Stimulated activated CD4-positive, alpha-beta T cell treated with anti-CD3 and anti-CD28 coated beads, Interleukin-1b, Interleukin-23, amount 100 ng/mL, for 1 hour (primary cell): ENCODE data around the gene GRIN2A.

Source experiments
- DNase-seq, 2 donors: peaks; one replicate each; pipeline ENCODE4 v3.0.0-alpha.2; 2020; ENCODE audit warnings: low read depth in 2 of 2

The GRIN2A gene

DNA sequence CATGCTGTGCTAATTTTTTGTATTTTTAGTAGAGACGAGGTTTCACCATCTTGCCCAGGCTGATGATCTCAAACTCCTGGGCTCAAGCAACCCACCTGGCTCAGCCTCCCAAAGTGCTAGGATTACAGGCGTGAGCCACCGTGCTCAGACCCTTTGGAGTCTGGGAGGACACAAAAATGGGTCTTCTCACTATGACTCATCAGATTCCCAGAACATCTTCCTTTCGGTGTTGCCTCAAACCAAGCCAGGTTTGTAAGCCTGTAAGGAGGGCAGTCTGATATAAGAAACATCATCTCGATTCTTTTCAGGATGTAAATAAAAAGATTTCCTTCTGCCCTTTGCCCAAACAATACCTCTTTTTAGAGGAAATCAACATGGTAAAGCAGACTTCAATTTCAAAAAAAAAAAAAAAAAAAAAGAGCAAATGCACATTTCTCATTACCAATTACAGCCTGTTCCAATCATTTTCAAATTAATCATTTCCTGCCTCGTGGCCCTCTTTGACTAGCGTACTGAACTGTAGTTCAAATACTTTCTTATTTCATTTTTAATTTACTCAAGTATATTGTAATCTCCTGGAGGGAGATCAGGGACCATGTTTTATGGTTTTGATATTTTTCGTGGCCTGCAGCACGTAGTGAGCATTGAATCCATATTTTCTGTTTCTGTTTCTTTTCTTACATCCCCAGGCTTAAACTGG, 409.6 kb downstream of the GRIN2A start:
- no peak for DNase-seq

DNA sequence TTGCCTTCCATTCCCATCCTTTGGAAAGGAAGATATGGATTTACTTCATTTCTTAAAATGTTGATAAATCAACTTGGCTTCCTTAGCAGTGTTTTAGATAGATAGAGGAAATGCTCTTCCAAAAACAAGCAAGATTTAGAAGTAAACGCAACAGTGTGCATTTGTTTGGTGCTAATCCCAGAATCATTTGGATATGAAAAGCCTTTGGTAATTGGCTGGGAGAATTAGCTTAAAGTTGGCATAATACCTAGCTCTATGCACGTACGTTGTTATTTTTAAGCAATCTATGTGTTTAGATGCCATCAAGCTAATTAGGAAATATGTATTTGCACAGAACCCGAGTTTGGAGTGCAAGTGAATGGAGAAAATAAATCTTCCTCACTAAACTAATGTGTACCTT, 415.3 kb downstream of the GRIN2A start:
- DNase-seq = no peak

DNA sequence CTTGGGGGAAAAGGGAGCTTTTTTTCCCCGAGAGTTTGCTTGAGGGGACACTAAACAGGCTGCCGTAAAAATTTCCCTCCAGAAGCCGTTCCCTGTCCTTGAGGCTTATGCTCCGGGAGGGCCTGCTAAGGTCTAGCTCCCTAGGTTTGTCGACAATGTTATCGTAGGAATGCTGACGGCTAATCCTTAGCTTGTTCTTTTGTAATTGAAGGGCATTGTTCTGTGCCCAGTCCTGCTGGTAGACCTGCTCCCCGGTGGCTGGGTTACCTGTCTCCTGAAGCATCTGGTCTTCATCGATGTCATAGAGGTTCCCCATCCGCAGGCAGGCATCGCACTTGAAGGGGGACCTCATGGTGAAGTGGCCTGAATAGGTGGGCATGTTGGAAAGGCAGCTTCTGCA, 418.7 kb downstream of the GRIN2A start:
- no peak for DNase-seq

DNA sequence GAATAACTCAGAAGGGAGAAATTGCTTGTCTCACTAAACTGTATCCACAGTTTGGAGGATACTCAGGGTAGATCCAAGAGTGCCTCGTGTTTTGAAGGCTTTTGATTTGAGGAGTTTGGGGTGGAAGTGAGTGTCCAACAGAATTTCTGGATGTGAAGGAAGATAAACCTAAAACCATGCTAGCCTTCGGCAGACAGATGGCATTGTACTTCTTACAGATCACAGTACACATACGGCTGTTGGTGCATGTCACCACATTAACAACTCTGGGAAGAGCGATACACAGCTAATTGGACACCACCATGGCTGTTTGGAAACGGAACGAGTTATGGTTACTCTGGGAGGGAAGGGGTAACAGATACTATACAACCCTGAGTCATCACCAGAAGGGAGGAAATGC, 420.4 kb downstream of the GRIN2A start:
- DNase-seq = no peak

DNA sequence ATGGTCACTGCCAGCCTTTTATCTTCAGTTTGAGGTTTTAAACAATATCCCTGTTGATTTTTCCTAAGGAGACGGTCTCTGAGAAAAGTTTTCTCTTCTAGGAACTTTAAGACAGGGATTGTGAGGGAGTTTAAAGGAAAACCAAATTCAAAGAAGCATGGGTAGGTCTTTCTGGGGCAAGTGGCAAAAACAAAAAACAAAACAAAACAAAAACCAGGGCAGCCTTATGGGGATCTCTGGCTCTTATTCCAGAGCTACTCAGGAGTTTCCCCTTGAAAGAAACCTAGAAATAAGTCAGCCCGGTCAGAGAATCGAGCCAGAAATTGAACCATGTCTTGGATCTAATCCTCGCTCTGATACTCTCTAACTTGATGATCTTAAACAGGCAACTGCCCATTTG, 424.5 kb downstream of the GRIN2A start:
- no peak for DNase-seq

DNA sequence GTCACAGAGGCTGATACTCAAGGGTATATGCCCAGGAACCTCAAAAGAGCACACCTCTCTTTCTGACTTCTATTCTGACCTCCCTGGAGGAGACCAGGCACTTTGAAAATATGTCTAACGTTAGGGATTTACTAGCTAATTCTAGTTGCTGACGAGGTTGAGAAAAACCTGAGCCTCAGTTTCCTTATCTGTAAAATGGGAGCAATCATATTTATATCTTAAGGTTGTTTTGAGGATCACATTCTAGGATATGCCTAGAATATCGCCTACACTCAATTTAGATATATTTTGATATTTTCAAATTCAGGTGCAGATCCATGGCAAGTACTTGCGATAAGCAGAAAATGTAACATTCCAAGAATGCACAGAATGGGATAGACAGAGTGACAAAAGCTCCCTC, 425.8 kb downstream of the GRIN2A start:
- DNase-seq = no peak

DNA sequence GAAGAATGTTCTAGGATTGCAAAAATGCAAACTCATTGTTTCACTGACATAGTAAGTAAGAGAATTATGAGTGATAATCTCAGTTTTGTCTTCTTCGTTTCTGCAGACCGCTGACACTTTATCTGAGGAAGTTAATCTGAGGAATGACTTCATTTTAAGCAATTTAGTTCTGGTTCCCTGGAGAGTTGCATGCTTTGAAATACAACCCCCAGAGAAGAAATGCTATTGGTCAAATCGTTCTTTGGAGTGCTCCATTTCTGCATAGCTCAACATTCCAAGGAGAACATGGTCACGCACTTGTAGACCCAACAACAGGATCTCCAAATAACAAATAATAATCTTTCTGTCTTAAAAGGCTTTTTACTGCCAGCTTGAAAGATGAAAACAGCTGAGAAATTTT, 427.1 kb downstream of the GRIN2A start:
- DNase-seq = no peak

DNA sequence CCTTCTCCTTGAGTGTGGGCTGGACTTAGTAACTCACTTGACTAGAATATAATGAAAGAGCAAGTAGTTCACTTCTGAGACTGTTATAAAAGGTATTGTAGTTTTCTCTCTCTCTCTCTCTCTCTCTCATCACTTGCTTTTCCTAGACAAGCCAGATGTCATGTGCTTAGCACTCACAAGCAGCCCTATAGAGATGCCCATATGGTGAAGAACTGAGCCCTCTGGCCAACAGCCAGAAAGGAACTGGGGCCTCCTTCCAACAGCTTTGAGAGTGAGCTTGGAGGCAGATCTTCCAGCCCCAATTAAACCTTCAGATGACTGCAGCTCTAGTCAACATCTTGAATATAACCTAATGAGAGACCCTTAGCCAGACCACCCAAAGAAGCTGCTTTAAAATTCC, 440.5 kb downstream of the GRIN2A start:
- DNase-seq = no peak

DNA sequence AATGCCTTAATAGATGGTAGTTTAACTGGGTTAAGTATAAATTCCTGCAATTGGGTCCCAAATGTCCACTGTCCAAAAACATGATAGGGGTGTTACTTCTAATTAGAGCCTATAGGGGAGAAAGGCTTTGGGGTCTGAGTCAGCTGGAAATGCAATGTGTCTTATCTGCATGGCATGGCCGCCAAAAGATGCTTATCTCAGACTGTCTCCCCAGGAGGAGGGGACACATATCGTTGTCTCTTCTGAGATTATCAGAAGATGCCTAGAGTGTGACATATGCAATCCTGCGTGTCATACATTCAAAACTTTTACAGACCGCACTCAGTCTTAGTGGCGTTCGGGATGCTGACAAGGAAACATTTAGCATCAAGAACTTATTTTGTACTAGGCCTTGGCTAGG, 442.9 kb downstream of the GRIN2A start:
- no peak for DNase-seq

DNA sequence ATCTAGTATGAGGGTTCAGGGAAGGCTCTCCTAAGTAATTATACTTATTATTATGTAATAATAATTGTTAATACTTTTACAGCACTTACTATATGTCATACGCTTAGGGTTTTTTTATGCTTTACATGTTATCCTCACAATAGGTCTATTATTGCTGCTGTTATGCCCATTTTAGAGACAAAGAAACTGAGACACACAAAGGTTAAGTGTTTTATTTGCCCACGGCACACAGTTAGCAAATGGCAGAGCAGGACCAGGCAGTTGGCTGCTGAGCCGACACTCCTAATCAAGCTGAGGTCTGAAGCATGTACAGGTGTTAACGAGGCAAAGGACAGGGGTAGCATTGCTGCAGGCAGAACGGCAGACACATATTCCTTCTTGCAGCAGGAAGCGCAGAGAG, 443.5 kb downstream of the GRIN2A start:
- no peak for DNase-seq

DNA sequence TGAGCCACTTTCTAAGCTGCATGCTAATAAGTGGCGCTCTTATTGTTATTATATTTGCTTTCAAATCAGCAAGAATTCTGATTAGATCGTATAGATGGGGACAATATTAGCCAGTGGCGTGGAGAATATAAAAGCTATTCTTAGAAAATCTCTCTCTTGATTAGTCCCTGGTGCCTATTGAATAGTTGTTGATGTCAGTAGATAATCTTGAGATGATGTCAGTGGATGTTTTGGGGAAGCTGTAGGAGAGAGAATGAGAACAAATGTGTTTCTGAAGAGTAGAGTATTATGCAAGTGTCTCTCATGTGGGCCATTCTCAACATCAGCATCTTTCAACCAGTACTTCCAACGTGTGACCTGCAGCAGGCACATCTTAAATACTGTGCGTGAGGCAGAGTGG, 445.7 kb downstream of the GRIN2A start:
- no peak for DNase-seq

DNA sequence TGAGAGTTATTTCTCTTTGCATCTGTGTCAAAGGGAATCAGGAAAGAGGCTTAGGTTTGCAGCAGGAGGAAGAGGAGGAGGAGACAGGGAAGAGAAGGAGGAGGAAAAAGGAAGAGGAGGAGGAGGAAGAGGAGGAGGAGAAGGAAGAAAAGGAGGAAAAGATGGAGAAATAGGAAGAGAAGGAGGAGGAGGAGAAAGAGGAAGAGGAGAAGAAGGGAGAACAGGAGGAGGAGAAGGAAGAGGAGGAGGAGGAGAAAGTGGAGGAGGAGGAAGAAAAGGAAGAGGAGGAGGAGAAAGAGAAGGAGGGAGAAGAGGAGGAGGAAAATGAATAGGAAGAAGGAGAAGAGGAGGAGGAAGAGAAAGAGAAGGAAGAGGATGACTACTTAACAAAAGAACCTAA, 459.1 kb downstream of the GRIN2A start:
- DNase-seq = no peak

DNA sequence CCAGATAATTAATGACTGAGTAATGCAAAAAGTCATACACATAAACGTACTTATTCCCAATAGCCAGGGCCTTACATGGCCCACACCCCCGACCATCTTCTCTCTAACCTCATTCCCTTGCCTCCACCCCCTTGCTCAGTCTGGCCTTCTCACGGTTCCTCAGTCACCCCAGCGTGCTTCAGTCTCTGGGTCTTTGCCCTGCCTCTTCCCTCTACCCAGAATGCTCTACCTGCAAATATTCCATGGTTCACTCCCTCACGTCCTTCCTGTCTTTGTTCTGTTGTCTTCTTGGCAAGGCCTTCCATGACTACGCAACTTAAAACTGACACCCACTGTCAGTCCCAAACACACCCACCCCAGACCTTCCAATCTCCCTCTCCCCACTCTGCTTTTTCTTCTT, 468.3 kb downstream of the GRIN2A start:
- DNase-seq = no peak

DNA sequence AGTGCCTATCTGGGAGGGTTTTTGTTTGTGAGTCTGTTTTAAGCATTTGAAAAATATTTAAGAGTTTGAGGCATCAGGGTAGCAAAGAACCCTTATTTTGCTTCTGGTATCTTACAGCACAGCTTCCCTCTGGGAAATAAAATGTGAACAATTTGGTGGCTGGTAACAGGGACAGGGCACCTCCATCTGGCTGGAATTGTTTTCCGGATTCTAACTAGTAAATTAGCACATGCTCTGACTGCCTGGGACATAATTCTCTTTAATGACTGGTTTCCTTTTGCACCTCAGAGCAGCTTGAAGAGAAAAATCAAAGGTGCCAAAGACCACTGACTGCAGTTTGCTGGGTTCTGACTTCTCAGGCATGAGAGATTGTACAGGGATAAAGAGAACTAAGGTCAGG, 469.1 kb downstream of the GRIN2A start:
- DNase-seq = no peak

DNA sequence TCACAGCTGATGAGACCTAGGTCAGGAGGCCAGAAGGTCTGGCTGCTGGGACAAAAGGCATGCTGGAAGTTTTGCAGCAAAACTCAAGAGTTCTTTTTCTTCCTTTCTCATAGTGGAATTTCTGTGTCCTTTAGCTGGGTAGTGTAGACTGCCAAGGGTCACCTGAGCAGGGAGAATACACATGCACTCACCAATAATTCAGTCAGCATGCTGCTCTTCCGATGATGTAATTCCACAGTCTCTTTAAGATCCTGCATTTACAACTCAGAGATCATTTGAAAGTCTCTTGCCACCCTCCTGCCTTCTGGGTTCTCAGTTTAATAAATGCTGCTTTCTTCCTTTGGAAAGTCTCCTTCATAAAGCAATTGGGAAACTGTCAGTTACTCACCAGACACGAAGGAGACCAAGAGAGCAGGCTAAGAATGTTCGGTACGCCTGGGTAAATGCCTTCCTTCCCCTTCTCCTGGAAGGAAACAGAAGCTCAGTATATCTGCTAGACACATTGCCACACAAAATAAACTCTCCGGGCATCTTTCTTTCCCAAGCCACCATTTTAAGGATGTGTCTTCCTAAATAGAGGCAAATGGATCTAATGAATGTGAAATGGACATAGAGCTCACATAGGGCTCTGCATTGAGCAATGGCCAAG, 473.1 kb downstream of the GRIN2A start:
- no peak for DNase-seq

DNA sequence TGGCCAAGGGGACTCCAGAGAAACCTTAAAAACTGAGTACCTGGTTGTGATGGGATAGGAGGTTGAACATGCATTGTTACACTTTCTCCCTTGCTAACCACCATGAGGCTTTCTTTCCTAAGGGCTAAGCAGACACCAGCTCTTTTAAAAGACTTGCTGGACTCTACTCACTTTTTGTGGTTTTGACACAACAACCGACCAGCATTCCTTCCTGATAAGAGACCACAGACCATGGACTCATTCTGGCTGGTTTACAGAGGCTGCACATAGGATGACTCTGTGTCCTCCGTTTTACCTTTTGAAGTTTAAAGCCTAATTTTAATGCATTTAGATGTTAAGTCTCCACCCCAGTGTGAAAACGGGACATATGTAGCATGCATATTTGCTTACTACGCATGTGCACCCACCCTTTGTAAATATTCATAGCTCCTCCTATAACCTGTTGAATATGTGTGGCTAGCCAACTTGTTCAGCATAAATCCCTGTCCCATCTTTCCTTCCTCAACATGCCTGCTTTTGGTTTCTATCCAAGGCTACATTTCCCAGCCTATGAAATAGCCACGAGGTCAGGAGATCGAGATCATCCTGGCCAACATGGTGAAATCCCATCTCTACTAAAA, 475.9 kb downstream of the GRIN2A start:
- no peak for DNase-seq

DNA sequence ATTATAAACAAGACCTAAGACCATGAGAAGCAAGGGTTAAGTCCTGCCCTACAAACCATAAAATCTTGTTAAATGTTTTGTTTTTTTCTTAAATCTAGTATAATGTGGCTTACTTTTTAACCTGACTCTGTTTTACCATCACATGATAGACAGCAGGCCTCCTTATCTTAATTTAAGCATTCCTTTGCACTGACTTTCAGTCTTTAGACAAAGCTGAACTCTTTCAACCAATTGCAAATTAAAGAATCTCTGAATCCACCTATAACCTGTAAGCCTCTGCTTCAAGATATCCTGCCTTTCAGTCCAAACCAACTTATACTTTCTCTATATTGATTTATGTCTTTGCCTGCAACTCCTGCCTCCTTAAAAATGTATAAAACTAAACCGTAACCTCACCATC, 478.5 kb downstream of the GRIN2A start:
- no peak for DNase-seq
